ENCODE data around the gene TXNL1.
"Not testable (repeated sequence)": the region's sequence is repeated elsewhere in the genome, so short reads cannot be mapped to it uniquely, and the experiment has no call there.

The TXNL1 gene

DNA sequence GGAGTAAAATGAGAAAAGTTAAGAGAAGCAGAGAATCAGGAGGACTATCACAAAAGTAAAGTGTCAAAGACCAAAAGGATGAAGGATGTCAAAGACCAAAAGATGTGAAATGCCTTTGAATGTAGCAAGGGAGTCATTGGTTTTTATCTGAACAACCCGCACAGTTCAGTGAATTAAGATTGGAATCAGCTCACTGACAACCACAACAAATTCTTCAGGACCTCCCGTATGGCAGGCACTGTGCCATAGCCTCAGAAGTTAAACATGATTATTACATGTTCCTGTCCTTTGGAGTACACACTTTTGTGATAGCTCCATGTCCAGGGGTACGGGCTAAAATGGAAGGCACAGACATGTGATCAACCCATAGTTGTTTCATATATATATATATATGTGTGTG lies 5.0 kb upstream of the TXNL1 start:
- DNase-seq, result no peak

DNA sequence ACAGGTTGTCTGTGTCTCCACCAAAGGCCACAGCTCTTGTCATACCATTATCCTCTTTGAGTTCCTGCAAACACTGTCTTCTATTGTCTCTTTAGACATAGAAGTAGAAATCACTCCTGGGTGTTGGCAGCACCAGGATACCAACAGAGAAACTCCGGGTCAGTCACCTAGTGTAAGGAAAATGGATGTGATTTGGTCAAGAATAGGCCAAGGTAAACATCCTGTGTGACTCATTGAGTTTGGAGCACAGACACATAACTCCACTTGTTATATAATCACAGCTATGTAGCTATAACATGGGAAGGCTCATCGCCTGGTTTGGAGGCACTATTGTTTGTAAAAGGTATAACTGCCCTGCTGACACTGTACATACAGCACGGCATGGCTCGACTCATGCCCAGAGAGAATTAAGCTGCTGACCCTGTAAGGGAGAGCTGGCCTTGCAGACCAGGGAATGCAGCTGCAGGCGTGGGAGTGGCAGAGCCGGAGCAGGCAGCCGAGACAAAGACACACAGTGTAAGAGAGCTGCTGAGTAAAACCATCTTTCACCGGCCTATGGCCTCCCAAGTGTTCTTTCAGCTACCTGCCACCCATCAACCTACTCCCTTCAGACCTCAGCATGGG lies 3.4 kb upstream of the TXNL1 start:
- peak; percentile 18 for DNase-seq

DNA sequence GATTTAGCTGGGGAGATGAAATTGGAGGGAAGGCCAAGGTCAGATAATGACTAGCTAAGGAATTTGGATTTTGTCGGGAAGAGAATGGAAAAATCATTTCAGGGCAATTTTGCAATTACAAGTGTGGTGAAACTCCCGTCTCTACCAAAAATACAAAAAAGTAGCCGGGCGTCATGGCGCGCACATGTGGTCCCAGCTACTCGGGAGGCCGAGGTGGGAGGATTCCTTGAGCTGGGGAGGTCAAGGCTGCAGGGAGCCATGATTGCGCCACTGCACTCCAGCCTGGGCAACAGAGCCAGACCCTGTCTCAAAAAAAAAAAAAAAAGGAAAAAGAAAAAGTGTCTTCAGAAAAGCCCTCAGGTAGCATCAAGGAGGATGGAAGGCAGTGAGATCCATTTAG lies 1.2 kb upstream of the TXNL1 start:
- DNase-seq, result no peak

GRCh38 chr18:56639104-56639381 lies 651 bp upstream of the TXNL1 start:
- no peak for DNase-seq

DNA sequence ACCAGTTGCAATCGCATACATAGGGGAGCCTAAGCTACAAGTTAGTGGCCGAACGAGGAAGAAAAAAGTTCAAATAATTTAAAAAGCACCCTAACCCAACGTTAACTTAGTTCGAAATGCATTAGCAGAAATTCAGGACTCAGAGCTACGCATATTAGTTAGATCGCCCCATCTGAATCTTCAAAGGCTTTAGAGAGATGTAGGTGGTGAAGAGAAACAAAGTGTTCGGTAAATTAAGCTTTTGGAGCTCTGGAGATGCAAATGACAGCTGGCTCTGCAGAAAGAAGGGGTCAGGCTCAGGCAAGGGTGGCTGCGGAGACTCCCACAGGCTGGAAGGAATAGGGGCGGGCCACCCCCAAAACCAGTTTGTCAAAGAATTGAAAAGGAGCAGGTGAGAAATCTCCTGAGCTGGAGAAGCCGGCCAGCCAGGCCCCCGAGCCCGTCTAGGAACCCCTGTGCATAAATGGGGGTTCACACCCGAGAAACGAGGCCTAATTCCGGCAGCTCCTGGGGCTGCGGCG lies 621 bp downstream of the TXNL1 start:
- no peak for DNase-seq

DNA sequence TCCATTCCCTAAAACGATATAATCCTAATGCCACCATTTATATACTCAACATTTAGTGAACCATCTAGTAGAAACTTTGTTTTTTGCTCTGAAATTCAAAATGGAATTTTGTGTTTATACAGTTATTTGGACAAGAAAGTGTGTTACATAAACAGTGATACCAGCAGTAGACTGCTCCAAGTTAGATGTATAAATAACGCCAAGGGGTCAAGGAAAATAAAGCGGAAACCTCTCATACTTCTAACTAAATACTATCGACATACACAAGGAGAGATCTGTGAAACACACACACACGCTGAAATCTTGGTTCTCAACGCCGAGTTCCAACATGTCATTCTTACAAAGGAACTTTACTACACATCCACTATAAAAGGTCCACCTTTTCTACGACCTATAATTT lies 1.2 kb downstream of the TXNL1 start:
- DNase-seq, result no peak

DNA sequence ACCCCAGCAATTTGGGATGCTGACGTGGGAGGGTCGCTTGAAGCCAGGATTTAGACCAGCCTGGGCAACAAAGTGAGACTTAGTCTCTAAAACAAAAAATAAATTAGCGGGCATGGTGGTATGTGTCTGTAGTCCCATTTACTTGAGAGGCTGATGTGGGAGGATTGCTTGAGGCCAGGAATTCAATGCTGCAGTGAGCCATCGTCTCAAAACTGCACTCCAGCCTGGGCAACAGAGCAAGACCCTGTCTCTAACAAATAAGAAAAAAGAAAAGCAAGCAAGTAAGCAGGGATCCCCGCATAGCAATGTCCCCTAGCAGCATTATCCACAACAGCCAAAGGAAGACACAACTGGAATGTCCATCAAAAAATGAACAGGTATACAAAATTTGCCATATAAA lies 3.4 kb downstream of the TXNL1 start:
- no peak for DNase-seq

- DNase-seq, result no peak
Observed at GRCh38 chr18:56632070-56633022, 6.0 kb downstream of the TXNL1 start.

GRCh38 chr18:56627991-56628390 lies 10.4 kb downstream of the TXNL1 start:
- no peak for DNase-seq

GRCh38 chr18:56615738-56616520 lies 22.5 kb downstream of the TXNL1 start:
- no peak for DNase-seq

DNA sequence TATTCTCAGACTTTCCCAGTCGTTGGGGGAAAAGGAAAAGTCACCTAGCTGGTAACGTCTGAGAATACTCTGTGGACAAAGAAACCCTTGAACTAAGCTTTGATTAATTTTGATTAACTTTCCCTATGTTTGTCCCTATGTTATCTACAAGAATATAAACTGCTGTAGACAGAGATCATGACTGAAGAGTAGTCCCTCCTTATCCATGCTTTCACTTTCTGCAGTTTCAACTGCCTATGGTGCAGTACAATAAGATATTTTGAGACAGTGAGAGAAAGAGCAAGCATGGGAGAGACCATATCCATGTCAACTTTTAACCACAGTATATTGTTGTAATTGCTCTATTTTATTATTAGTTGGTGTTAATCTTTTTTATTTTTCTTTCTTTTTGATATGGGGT lies 31.8 kb downstream of the TXNL1 start:
- no peak for DNase-seq

DNA sequence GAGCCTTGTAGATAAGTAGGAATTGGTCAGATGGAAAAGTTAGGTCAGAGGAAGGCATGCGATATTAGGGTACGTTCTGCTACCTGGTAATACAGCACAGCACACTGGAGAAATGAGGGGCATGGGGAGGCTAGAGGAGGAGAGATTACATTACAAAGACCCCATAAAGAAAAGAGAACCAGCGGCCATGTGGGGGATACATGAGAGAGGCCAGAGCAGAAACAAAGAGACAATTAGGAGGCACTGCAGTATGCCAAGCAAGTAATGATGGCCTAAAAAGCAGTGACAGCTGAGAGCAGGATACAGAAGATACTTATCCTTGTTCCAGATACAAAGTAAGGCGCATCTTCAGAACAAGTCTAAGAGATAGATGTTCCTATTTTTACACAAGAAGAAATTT lies 40.0 kb downstream of the TXNL1 start:
- no peak for DNase-seq

DNA sequence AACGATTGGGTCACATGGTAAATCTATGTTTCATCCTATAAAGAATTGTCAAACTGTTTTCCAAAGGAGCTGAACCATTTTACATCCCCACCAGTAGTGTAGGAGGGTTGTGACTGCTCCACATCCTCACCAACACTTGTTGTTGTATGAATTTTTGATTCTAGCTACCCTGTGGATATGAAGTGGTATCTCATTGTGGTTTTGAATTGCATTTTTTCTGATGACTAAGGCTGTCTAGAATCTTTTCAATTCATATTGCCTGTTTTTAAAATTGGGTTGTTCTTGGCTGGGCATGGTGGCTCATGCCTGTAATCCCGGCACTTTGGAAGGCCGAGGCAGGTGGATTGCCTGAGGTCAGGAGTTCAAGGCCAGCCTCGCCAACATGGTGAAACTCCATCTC lies 44.5 kb downstream of the TXNL1 start:
- DNase-seq, result peak; percentile 69

DNA sequence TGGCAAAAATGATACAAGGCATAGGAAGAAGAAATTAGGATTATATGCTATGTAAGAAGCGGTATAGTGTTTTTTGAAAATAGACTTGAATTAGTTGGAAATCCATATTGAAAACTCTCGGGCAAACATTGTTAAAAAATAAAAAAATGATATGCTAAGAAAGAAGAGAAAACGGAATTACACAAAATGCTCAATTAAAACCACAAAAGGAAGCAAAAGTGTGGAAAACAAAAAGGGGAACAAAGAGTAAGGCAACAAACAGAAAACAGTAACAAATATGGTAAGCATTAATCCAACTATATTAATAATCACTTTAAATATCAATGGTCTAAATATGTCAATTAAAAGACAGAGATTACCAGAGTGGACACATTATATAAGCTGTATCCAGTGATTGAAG lies 58.4 kb downstream of the TXNL1 start:
- no peak for DNase-seq

DNA sequence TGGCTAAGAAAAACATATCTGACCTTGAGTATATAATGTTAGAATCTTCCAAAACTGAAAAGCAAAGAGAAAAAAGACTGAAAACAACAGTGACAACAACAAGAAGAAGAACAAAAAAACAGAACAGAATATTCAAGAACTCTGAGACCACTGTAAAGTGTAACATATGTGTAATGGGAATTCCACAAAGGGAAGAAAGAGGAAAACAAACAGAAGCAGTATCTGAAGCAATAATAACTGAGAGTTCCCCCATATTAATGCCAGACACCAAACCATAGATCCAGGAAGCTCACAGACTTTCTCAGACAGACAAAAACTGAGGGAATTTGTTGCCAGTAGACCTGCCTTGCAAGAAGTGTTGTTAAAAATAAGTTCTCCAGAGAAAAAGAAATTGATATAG lies 58.9 kb downstream of the TXNL1 start:
- no peak for DNase-seq

GRCh38 chr18:56576826-56577573 lies 61.4 kb downstream of the TXNL1 start:
- DNase-seq, result no peak

DNA sequence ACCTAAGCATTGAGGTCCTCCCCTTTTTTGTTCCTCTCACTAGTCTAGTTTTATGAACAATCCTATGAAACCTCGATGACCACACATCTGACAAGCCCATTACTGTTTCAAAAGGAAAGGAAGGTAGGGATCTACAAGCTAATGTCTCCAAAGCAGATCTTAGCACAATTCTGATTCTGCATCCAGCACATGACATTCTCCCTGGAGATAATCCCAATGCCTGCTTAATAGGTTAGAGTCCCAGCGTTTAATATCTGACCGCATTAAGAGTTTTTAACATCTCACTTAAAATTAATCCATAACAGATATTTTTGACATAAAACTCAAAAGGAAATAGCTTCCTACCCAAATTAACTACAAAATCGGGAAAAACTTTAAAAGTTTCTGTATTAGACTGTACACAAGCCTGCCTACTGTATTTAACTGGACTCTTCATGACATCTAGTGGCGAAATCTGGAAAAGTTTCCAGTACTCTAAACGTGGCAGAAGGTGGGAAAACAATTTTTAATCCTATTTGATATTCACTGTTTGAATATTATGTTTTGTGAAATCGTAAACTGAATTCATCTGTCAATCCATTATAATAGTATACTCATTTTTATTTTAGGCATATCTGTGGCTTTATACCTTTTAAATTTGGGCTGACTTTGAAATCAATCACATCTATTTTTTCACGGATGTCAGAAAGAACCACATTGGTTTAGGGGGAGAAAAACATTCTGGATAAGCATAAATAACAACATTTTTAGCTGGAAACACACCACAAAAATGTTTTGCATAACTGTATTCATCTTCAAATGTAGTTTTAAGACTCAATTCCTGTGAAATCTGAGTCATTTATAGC lies 62.4 kb downstream of the TXNL1 start:
- peak; percentile 12 for DNase-seq

- DNase-seq, result no peak
Observed at GRCh38 chr18:56574861-56575260, 63.5 kb downstream of the TXNL1 start.

DNA sequence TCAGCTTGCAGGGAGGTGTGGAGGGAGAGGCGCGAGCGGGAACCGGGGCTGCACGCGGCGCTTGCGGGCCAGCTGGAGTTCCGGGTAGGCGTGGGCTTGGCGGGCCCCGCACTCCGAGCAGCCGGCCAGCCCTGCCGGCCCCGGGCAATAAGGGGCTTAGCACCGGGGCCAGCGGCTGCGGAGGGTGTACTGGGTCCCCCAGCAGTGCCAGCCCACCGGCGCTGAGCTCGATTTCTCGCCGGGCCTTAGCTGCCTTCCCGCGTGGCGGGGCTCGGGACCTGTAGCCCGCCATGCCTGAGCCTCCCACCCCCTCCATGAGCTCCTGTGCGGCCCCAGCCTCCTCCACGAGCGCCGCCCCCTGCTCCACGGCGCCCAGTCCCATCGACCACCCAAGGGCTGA lies 66.1 kb downstream of the TXNL1 start:
- DNase-seq, result not testable (repeated sequence)

- DNase-seq, result no peak
Observed at GRCh38 chr18:56570978-56571377, 67.4 kb downstream of the TXNL1 start.

DNA sequence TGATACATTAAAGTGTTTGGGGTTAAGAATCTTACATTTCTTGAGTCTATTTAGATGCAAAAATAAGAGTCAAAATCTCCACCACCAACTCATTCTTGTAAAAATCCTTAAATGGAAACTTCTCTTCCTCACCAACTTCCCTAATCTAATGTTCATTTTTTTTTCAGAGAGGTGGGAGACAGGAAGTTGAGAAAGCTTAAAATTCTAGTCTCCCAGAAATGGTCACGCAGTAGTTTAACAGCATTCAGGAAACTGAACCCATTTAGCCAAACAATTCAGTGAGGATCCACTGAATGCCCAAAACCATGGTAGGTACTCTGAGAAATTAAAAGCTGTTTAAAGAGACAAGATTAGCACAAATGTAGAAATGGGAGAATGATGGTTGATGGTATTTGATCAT lies 69.0 kb downstream of the TXNL1 start:
- DNase-seq, result no peak

DNA sequence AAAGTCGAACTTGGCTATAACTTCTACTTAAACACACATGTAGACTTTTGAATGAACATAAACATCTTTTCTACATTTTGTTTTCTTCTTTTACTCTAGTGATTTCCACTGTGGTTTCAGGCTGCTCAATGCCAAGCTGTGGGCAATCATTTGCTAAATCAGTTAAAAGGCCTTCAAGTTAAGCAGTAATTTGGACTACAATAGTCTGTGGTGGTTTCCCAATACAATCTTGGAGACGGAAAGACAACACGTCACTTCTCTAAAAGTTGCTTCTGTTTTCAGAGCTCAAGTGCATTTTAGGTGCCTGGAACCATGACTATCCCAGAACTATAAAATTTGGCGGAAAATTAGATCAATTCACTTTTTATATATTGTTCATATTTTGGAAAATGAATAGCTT lies 69.4 kb downstream of the TXNL1 start:
- no peak for DNase-seq
